Prostate gland (tissue), 2 donors: ENCODE data around the gene CYP11A1. TPM values are rescaled to one million over a fixed set of nuclear protein-coding genes. Genes with fewer than 3 reads are reported as not detected.

Experiments
- DNase-seq: peaks from one replicate; pipeline ENCODE4 v3.0.0-alpha.2; 2019; ENCODE audit warnings: low spot score
- H3K27ac ChIP-seq, 2 donors: fragments of 200-600 bp; sonication (generic); 2 replicates each; pipeline ENCODE4 v1.5.1; 2017 to 2019
- H3K27me3 ChIP-seq: fragments of 200-600 bp; sonication (generic); replicated peaks from 2 replicates; pipeline ENCODE4 v1.5.1; 2019; ENCODE audit not compliant: insufficient read depth
- H3K36me3 ChIP-seq, 2 donors: fragments of 200-600 bp; sonication (generic); 1 replicate in 1 of 2; 2 replicates in 1 of 2; pipeline versions ENCODE4 v1.5.1 to v1.8.1; 2017 to 2019
- H3K4me1 ChIP-seq: fragments of 200-600 bp; sonication (generic); replicated peaks from 2 replicates; pipeline ENCODE4 v1.5.1; 2019
- H3K4me3 ChIP-seq, 2 donors: fragments of 200-600 bp; sonication (generic); 2 replicates each; pipeline ENCODE4 v1.5.1; 2017 to 2019
- H3K9me3 ChIP-seq: fragments of 200-600 bp; sonication (generic); 2 replicates; pipeline ENCODE4 v1.5.1; 2017
- CTCF ChIP-seq, 4 experiments: fragments of 200-600 bp in 2 of 4; fragments of 450-650 bp in 2 of 4; sonication (generic) in 2 of 4; IDR thresholded peaks; 1 replicate in 3 of 4; 2 replicates in 1 of 4; pipeline ENCODE4 v1.5.1; 2016 to 2019; ENCODE audit warnings: antibody characterized with exemption in 4 of 4, mild to moderate bottlenecking in 2 of 4, moderate library complexity in 2 of 4
- POLR2A ChIP-seq: fragments of 450-650 bp; IDR thresholded peaks from one replicate; pipeline ENCODE4 v1.6.1; 2016; ENCODE audit warnings: antibody characterized with exemption, mild to moderate bottlenecking
- POLR2AphosphoS5 ChIP-seq: sonication (generic); formaldehyde crosslinking; IDR thresholded peaks from one replicate; pipeline ENCODE4 v1.6.1; 2017; ENCODE audit warnings: antibody characterized with exemption
- WGBS: methylation state at CpG from one replicate; pipeline ENCODE4 v1.1.5; 2018; 5-methylcytosine and 5-hydroxymethylcytosine counted together
- intact Hi-C: fragments of 100-400 bp; cut with DNase I; formaldehyde crosslinking; loops from one replicate; pipeline ENCODE4 v1.14.2; 2022
- total RNA-seq, 2 donors: library from RNA; depleted of rRNA; stranded (reverse); fragments of >200 nt; gene quantifications; one replicate each; pipeline ENCODE4 v1.1.0, GENCODE V29; 2016

The CYP11A1 gene
- total RNA-seq, 2 donors from 2014 or later = 0.87 to 45.9 TPM

GRCh38 chr15:74335396-74335795 lies 32.0 kb downstream of the CYP11A1 start:
- no peaks in the 10 kb centered on the region for H3K36me3 ChIP-seq
- TF ChIP-seq POLR2AphosphoS5 = no peak
- TF ChIP-seq CTCF (IDR thresholded peaks at IDR 0.05) = no peak
- TF ChIP-seq POLR2A = no peak
- no peak overlapping the region for H3K4me3 ChIP-seq
- no peak overlapping the region for H3K27ac ChIP-seq
- H3K4me1 ChIP-seq = no peaks in the 10 kb centered on the region
- no peaks in the 10 kb centered on the region for H3K27me3 ChIP-seq
- intact Hi-C loops = no loop called here
- no peak for DNase-seq
- H3K9me3 ChIP-seq = no peaks in the 10 kb centered on the region
- WGBS = 91% methylated on average over 8 of the region's 8 CpGs

- H3K27me3 ChIP-seq = no peaks in the 10 kb centered on the region
- TF ChIP-seq POLR2A = no peak
- TF ChIP-seq CTCF (IDR thresholded peaks at IDR 0.05) = no peak
- no peak for TF ChIP-seq POLR2AphosphoS5
- intact Hi-C loops = no loop called here
- no peaks in the 10 kb centered on the region for H3K9me3 ChIP-seq
- H3K27ac ChIP-seq = no peak overlapping the region
- DNase-seq = no peak
- no peak overlapping the region for H3K4me3 ChIP-seq
- WGBS = 69% methylated on average over 1 of the region's 1 CpG
- H3K36me3 ChIP-seq = no peaks in the 10 kb centered on the region
- no peaks in the 10 kb centered on the region for H3K4me1 ChIP-seq
These were observed 33.3 kb downstream of the CYP11A1 start for GRCh38 chr15:74334127-74334526.

- TF ChIP-seq CTCF (IDR thresholded peaks at IDR 0.05) (no peak), POLR2A (no peak), POLR2AphosphoS5 (no peak)
- Histone ChIP-seq H3K36me3 (no peaks in the 10 kb centered on the region), H3K4me3 (no peak overlapping the region), H3K4me1 (no peaks in the 10 kb centered on the region), H3K9me3 (no peaks in the 10 kb centered on the region), H3K27ac (no peak overlapping the region), H3K27me3 (no peaks in the 10 kb centered on the region)
- DNase-seq = no peak
- 51% methylated on average over 5 of the region's 5 CpGs for WGBS
- intact Hi-C loops = no loop called here
These were observed 33.8 kb downstream of the CYP11A1 start for GRCh38 chr15:74333662-74334061.

GRCh38 chr15:74333093-74333492 lies 34.4 kb downstream of the CYP11A1 start:
- Histone ChIP-seq H3K4me3 (no peak overlapping the region), H3K36me3 (no peaks in the 10 kb centered on the region), H3K9me3 (no peaks in the 10 kb centered on the region), H3K27ac (no peak overlapping the region), H3K27me3 (no peaks in the 10 kb centered on the region), H3K4me1 (no peaks in the 10 kb centered on the region)
- no peak for TF ChIP-seq CTCF (IDR thresholded peaks at IDR 0.05)
- no peak for TF ChIP-seq POLR2AphosphoS5
- TF ChIP-seq POLR2A = no peak
- 96% methylated on average over 5 of the region's 5 CpGs for WGBS
- intact Hi-C loops = no loop called here
- DNase-seq = no peak

GRCh38 chr15:74332611-74333010 lies 34.8 kb downstream of the CYP11A1 start:
- intact Hi-C loops = no loop called here
- DNase-seq = no peak
- no peak overlapping the region for H3K27ac ChIP-seq
- 93% methylated on average over 10 of the region's 10 CpGs for WGBS
- H3K36me3 ChIP-seq = no peaks in the 10 kb centered on the region
- no peaks in the 10 kb centered on the region for H3K9me3 ChIP-seq
- H3K27me3 ChIP-seq = no peaks in the 10 kb centered on the region
- no peak for TF ChIP-seq CTCF (IDR thresholded peaks at IDR 0.05)
- no peak for TF ChIP-seq POLR2A
- no peak for TF ChIP-seq POLR2AphosphoS5
- no peaks in the 10 kb centered on the region for H3K4me1 ChIP-seq
- H3K4me3 ChIP-seq = no peak overlapping the region
